Epithelial cell of esophagus (primary cell): ENCODE measurements around the gene GRIK2.

Experiments used
- DNase-seq: peaks from one replicate; pipeline ENCODE4 v3.0.0; 2010; ENCODE audit warnings: low read depth
- H3K4me3 ChIP-seq: 2 replicates; pipeline ENCODE4 v1.5.1; 2011; ENCODE audit warnings: mild to moderate bottlenecking, low read length, control low read depth
- TF ChIP-seq, protein P1 (sequence below): IDR thresholded peaks from 2 replicates; pipeline ENCODE4 v1.5.1; 2011; ENCODE audit warnings: low read depth, mild to moderate bottlenecking, low read length, control low read depth, inconsistent platforms; ENCODE audit not compliant: insufficient read depth; ENCODE audit errors: missing control alignments

The GRIK2 gene

GRCh38 chr6:101401171-101401570 lies 7.7 kb downstream of the GRIK2 start:
- DNase-seq: no peak
- H3K4me3 ChIP-seq: no peak overlapping the region
- TF ChIP-seq, protein P1, sequence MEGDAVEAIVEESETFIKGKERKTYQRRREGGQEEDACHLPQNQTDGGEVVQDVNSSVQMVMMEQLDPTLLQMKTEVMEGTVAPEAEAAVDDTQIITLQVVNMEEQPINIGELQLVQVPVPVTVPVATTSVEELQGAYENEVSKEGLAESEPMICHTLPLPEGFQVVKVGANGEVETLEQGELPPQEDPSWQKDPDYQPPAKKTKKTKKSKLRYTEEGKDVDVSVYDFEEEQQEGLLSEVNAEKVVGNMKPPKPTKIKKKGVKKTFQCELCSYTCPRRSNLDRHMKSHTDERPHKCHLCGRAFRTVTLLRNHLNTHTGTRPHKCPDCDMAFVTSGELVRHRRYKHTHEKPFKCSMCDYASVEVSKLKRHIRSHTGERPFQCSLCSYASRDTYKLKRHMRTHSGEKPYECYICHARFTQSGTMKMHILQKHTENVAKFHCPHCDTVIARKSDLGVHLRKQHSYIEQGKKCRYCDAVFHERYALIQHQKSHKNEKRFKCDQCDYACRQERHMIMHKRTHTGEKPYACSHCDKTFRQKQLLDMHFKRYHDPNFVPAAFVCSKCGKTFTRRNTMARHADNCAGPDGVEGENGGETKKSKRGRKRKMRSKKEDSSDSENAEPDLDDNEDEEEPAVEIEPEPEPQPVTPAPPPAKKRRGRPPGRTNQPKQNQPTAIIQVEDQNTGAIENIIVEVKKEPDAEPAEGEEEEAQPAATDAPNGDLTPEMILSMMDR: no peak

DNA sequence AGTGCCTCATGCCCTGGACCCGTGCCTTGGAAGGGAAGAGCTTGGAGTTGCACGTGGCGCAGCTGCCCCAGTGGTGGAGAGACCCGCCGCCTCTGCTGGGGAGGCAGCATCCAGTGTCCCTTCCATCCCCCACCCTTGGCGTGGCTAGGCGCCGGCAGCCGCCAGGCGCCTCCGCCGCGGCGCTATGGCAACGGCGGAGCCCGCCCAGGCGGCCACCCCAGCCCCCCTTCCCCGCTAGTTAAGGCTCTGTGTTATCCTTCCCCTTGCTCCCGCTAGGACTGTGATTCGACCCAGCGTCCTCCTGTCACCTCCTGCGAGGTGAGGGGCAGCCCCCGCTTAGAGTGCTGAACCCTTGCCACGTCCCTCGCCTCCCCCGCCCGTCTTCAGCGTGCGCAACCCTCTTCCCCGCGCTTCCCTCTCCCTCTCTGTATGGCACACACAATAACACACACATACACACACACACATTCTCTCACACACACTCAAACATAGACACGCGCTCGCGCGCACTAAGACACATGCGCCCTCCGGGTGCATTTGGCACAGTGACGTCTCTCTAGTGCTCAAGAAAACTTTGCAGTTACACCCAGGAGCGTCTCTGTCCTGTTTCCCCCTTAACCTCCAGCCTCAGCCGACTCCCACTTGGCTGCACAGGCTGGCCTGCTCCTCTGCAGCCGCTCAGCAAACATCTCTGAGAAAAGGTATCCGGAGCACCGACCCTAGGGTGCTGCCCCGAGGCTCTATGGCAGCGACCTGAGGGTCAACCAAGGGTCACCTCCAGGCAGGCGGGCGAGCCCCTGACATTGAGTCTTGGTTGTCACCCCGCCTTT lies 8.5 kb downstream of the GRIK2 start:
- TF ChIP-seq, protein P1: no peak
- DNase-seq: no peak
- H3K4me3 ChIP-seq: peak overlapping the region; percentile 2

DNA sequence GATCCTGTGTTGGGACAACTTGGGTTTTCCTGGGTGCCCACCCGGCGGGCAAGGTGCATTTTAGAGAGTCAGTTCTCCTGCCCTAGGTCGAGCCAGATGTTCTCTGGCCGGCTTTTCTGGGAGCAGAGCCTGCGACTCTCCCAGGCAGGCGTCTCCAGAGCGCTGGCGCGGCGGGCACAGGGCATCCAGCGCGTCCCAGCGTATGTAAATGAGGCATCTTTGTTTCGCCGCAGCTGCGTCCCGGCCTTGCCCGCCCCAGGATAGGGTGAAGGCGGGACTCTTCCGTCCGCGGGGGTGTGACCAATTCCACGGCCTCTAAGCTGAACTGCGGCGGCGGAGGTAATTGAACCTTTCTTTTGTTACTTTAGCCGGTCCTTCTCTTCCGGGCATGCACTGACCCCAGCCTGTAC lies 9.1 kb downstream of the GRIK2 start:
- DNase-seq: peak; percentile 30
- H3K4me3 ChIP-seq: no peak overlapping the region
- TF ChIP-seq, protein P1: no peak

- no peak for DNase-seq
- no peak overlapping the region for H3K4me3 ChIP-seq
- TF ChIP-seq, protein P1: no peak
Observed at GRCh38 chr6:101403216-101403945, 9.9 kb downstream of the GRIK2 start.

DNA sequence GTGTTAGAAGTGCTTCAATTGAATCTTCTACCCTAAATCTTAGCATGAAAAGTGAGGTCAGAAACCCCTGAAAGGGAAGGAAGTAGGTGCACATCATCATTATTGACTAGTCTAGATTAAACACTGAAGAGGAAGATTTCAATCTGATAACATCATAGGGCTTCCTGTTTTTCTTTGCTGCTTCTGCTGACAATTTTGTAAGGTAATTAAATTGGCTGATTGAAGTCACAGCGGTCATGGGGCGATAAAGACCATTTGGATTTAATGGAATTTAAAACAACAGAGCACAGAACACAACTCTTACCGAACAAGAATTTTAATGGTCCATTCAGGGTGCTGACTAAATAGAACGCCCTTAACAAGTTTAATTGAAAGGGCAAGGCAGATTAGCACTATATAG lies 11.3 kb downstream of the GRIK2 start:
- no peak for DNase-seq
- TF ChIP-seq, protein P1: no peak
- H3K4me3 ChIP-seq: no peak overlapping the region

- no peak for DNase-seq
- TF ChIP-seq, protein P1: no peak
- H3K4me3 ChIP-seq: no peak overlapping the region
Observed at GRCh38 chr6:101413773-101414172, 20.3 kb downstream of the GRIK2 start.

DNA sequence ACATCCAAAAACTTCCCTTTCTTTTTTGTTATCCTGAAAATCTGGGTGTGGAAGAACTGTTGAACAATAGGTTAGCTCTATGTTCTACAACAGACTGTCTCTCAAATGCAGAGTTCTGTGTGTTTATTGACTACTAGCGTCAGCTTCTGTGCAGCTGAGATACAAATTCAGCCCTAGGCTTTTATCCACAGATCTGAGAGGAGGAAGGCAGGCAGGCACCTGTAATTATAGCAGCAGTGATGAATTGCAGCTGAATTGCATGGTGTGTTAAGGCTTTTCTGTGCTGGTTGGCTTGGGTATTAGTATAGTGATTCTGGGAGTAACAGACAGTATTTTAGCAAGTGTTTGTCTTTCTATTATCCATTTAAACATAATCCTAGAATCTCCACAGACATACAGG lies 24.4 kb downstream of the GRIK2 start:
- TF ChIP-seq, protein P1: no peak

More for the DNA sequence above, 24.4 kb downstream of the GRIK2 start:
- DNase-seq: no peak
- no peak overlapping the region for H3K4me3 ChIP-seq
